Kidney epithelial cell (primary cell): ENCODE data around the gene LYPD5. TPM values are rescaled to one million over a fixed set of nuclear protein-coding genes. Genes with fewer than 3 reads are reported as not detected.

ENCODE experiments used
- DNase-seq: peaks from one replicate; pipeline ENCODE4 v3.0.0-alpha.2; 2010; ENCODE audit warnings: low read depth
- H3K27me3 ChIP-seq: 2 replicates; pipeline ENCODE4 v1.6.0; 2011; ENCODE audit warnings: low read length; ENCODE audit not compliant: control insufficient read depth, insufficient read depth
- H3K36me3 ChIP-seq: 2 replicates; pipeline ENCODE4 v1.5.1; 2011; ENCODE audit warnings: low read length; ENCODE audit not compliant: control insufficient read depth, insufficient read depth
- H3K4me3 ChIP-seq: 2 replicates; pipeline ENCODE4 v1.5.1; 2011; ENCODE audit warnings: low read depth, mild to moderate bottlenecking, control low read depth, low read length
- CTCF ChIP-seq: IDR thresholded peaks from 2 replicates; pipeline ENCODE4 v1.5.1; 2011; ENCODE audit warnings: mild to moderate bottlenecking, moderate library complexity, low read length, control low read depth, inconsistent platforms; ENCODE audit not compliant: insufficient read depth, poor library complexity, severe bottlenecking
- total RNA-seq: library from RNA; depleted of rRNA; stranded (reverse); fragments of >200 nt; gene quantifications from 2 replicates; pipeline ENCODE4 v1.2.3, GENCODE V29; 2015

The LYPD5 gene
- total RNA-seq, 1 donor from 2014 or later, result 0.63 TPM

- Histone ChIP-seq H3K27me3 (no peaks in the 10 kb centered on the region), H3K4me3 (no peak overlapping the region), H3K36me3 (no peaks in the 10 kb centered on the region)
- no peak for DNase-seq
- TF ChIP-seq CTCF, result no peak
Observed at GRCh38 chr19:43763473-43763939, 38.7 kb downstream of the LYPD5 start.

- H3K4me3 ChIP-seq, result no peak overlapping the region
- TF ChIP-seq CTCF, result no peak
- H3K36me3 ChIP-seq, result no peaks in the 10 kb centered on the region
- H3K27me3 ChIP-seq, result no peaks in the 10 kb centered on the region
- DNase-seq, result no peak
Observed at GRCh38 chr19:43762814-43763213, 39.4 kb downstream of the LYPD5 start.

GRCh38 chr19:43760941-43761340, 41.3 kb downstream of the LYPD5 start:
- H3K4me3 ChIP-seq, result no peak overlapping the region
- TF ChIP-seq CTCF, result no peak
- H3K36me3 ChIP-seq, result no peaks in the 10 kb centered on the region
- DNase-seq, result no peak
- no peaks in the 10 kb centered on the region for H3K27me3 ChIP-seq

GRCh38 chr19:43759515-43759914, 42.7 kb downstream of the LYPD5 start:
- no peak for DNase-seq
- H3K36me3 ChIP-seq, result no peaks in the 10 kb centered on the region
- no peak for TF ChIP-seq CTCF

GRCh38 chr19:43755256-43755801, 46.9 kb downstream of the LYPD5 start:
- H3K36me3 ChIP-seq, result no peaks in the 10 kb centered on the region
- no peaks in the 10 kb centered on the region for H3K27me3 ChIP-seq
- DNase-seq, result no peak
- H3K4me3 ChIP-seq, result peak overlapping the region; percentile 67
- no peak for TF ChIP-seq CTCF

More at GRCh38 chr19:43759515-43759914, 42.7 kb downstream of the LYPD5 start:
- Histone ChIP-seq H3K4me3 (no peak overlapping the region), H3K27me3 (no peaks in the 10 kb centered on the region)
